ENCODE measurements around the gene C13orf42. TPM values are rescaled to one million over a fixed set of nuclear protein-coding genes. Genes with fewer than 3 reads are reported as not detected.

Gene C13orf42
- not detected for total RNA-seq

DNA sequence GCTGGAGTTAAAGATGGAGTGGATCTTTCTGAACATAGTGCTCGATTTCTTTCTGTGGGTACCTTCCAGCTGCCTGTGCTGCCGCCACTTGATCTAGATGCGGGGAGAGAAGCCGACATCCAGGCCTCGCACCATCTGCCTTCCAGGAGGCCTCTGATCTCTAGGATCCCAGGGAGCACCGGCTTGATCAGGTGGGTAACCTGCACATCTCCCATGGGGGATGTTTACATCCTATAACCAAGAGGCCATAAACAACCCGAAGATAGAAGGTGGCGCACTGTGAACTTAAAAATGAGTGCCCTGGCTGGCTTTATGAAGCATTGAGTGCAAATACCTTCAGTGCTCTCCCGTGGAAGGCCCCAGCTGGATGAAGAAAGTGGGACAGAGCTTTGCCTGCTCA is at the start of gene C13orf42:
TSS of gene C13orf42 (minus strand) at position 101 of the 400 bp plus-strand sequence. CDS start at position 36, 65 bp downstream.
- Mint-ChIP-seq H3K9me3 (ENCODE audit: insufficient read depth) (no peaks in the 10 kb centered on the region), H3K36me3 (ENCODE audit: low read depth) (no peaks in the 10 kb centered on the region), H3K4me3 (no peak within 1 kb of the TSS), H3K27me3 (ENCODE audit: low read depth) (peaks cover 9% of the 10 kb centered on the region), H3K4me1 (ENCODE audit: low read depth) (no peaks in the 10 kb centered on the region), H3K27ac (no peak within 1 kb of the TSS)
- ChIA-PET POLR2A (no interaction called here), CTCF (interaction anchor here (1.7 kb wide), 1 partner anchor 10 kb away, joined by 8 read pairs; no protein-coding TSS in a partner anchor)
- no peak for ATAC-seq
- DNase-seq: no peak

DNA sequence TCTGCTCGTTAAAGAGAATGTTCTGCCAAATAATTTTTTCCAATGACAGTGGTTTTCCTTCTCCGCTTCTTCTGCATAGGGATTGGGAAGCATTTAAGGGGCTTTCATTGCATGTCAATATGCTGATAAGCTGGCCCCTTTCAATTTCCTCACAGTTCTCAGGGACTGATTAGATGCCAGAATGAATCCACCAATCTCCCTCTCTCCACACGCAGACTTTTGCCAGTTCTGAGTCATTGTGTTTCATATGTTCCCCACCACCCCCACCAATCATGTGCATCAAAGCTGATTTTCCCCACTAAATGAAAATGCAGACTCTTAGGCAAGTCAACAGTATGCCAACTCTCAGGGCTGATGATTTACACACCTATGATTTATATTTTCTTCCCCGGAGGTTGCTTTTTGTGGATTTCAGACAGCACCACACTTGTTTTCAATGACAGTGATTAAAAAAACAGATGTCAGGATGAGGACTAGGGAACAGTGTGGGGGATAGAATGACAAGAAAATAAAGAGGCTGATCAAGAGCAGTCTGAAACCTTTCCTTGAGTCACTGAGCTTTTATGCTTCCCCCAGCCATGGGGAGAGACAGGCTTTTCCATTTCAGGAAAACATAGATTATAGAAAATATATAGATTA is 47.9 kb upstream of the C13orf42 start:
- no peak overlapping the region for H3K4me3 Mint-ChIP-seq
- no peaks in the 10 kb centered on the region for H3K4me1 Mint-ChIP-seq (ENCODE audit: low read depth)
- no peaks in the 10 kb centered on the region for H3K9me3 Mint-ChIP-seq (ENCODE audit: insufficient read depth)
- DNase-seq (no peak), ATAC-seq (no peak)
- H3K36me3 Mint-ChIP-seq (ENCODE audit: low read depth): no peaks in the 10 kb centered on the region
- H3K27ac Mint-ChIP-seq: no peak overlapping the region
- H3K27me3 Mint-ChIP-seq (ENCODE audit: low read depth): peaks cover 7% of the 10 kb centered on the region
- ChIA-PET POLR2A (no interaction called here), CTCF (no interaction called here)

DNA sequence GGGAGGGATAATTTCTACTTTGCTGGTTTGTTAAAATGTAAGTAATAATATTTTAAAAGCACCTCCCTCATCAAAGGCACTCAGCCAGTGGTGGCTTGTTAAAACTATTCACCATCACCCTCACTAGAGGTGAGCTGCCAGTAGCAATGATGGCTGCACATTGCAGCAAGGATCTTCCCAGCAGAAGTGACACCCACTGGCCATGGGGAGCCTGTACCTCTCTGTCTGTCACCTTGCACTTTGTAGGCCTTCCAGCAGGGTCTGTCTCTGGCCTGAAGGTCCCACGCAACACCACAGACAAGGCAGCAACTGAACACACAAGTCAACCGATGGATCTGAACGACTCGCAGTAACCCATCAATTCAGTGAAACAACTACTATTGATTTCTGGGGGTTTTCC is 47.3 kb upstream of the C13orf42 start:
- no peaks in the 10 kb centered on the region for H3K36me3 Mint-ChIP-seq (ENCODE audit: low read depth)
- no peaks in the 10 kb centered on the region for H3K9me3 Mint-ChIP-seq (ENCODE audit: insufficient read depth)
- ATAC-seq (no peak), DNase-seq (no peak)
- no peaks in the 10 kb centered on the region for H3K4me1 Mint-ChIP-seq (ENCODE audit: low read depth)
- POLR2A ChIA-PET: no interaction called here
- H3K27ac Mint-ChIP-seq: no peak overlapping the region
- CTCF ChIA-PET: no interaction called here
- peaks cover 7% of the 10 kb centered on the region for H3K27me3 Mint-ChIP-seq (ENCODE audit: low read depth)
- H3K4me3 Mint-ChIP-seq: no peak overlapping the region

DNA sequence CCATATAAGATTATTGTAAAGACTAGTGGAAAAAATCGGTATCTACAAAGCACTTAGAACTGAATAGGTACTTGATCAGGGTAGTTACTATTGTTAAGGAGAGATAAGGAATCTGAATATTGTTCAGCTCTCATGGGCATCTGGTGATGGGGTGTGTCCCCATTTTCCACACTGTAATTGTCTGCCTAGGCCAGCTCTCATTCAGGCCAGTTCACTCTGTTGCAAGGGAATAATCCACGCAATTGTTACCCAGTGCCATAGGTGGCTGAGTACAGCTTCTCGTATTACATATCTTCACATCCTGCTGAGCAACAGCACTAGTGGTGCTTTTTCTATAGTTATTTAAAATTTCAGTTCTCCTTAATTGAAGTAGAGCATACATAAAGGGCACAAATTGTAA is 45.6 kb upstream of the C13orf42 start:
- no peaks in the 10 kb centered on the region for H3K4me1 Mint-ChIP-seq (ENCODE audit: low read depth)
- no peaks in the 10 kb centered on the region for H3K9me3 Mint-ChIP-seq (ENCODE audit: insufficient read depth)
- ATAC-seq: no peak
- H3K27ac Mint-ChIP-seq: no peak overlapping the region
- DNase-seq: no peak
- ChIA-PET CTCF (interaction anchor here (1.5 to 1.6 kb wide), 2 partner anchors 31 to 130 kb away, joined by 4 to 6 read pairs; no protein-coding TSS in a partner anchor), POLR2A (no interaction called here)
- H3K4me3 Mint-ChIP-seq: no peak overlapping the region
- no peaks in the 10 kb centered on the region for H3K36me3 Mint-ChIP-seq (ENCODE audit: low read depth)
- peaks cover 9% of the 10 kb centered on the region for H3K27me3 Mint-ChIP-seq (ENCODE audit: low read depth)

DNA sequence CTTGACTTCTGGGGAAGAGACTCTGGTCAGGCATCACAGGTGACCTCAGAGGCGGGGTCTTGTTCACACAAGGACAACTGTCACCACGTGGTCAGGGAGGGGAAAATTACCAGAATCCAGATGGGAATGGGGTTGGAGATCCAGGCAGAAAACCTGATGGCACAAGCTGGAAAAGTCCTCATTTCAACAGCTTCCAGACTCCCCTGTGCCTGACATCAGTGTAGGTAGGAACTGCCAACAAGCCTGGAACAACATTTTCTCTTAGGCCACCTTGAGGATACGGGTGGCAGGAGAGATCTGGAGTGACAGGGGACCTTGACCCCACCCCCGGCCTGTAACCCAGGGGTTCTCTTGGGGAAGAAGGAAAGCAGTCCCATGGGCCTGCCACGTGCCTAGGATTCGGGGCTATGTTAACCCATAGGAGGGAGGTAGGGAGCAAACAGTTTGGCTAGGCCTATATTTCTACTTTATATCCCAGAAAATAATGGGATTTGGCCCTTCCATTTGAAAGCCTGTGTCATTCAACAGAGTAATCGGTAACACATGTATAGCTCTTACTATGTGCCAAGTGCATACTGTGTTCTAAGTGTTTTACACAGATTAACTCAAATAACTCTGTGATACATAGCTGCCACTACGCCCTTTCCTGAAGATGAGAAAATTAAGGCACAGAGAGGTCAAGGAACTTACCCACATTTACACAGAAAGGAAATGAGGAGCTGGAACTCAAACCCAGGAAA is 44.9 kb upstream of the C13orf42 start:
- Mint-ChIP-seq H3K27me3 (ENCODE audit: low read depth) (peaks cover 10% of the 10 kb centered on the region), H3K9me3 (ENCODE audit: insufficient read depth) (no peaks in the 10 kb centered on the region), H3K27ac (no peak overlapping the region), H3K36me3 (ENCODE audit: low read depth) (no peaks in the 10 kb centered on the region), H3K4me3 (no peak overlapping the region), H3K4me1 (ENCODE audit: low read depth) (no peaks in the 10 kb centered on the region)
- CTCF ChIA-PET: interaction anchor here (1.5 to 1.6 kb wide), 2 partner anchors 30 to 131 kb away, joined by 4 to 6 read pairs; no protein-coding TSS in a partner anchor
- ATAC-seq (no peak), DNase-seq (no peak)
- POLR2A ChIA-PET: interaction anchor here (0.5 kb wide), 1 partner anchor 1041 kb away, joined by 3 read pairs; no protein-coding TSS in a partner anchor

DNA sequence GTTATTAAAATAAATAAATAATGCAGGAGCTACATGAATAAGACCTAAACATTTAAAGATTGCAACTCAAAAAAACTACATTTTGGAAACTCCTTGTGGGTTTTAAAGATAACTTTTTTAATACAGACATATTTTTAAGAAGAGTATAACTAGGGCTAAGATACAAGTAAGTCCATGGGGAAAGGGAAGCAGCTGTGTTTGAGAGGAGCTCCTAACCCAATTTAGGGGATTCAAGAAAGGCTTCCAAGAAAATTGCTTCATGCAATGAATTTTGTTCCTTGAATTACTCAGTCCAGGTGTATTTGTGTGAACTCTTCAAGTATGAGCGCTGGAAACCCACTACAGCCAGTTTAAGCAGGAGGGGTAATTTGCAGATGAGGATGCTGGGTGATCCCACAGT is 44.1 kb upstream of the C13orf42 start:
- CTCF ChIA-PET: interaction anchor here (0.8 kb wide), 1 partner anchor 30 kb away, joined by 3 read pairs; no protein-coding TSS in a partner anchor
- H3K4me1 Mint-ChIP-seq (ENCODE audit: low read depth): no peaks in the 10 kb centered on the region

DNA sequence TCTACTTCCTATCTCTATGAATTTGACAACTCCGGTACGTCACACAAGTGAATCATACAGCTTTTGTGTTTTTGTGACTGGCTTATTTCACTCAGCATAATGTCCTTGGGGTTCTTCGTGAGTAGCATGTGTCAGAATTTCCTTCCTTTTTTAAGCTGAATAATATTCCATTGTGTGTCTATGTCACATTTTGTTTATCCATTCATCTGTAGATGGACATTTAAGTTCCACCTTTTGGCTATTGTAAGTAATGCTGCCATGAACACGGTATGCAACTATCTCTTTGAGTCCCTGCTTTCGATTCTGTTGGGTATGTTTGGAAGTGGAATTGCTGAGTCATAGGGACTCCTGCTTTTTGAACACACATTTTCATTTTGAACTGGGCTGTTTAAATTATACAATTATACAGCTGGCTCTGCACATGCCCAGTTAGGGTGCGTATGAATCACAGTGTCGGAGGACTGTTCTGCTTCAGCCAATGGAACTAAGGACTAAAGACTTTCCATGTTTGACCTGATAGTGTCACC is 43.0 kb upstream of the C13orf42 start:
- DNase-seq (no peak), ATAC-seq (no peak)
- peaks cover 12% of the 10 kb centered on the region for H3K27me3 Mint-ChIP-seq (ENCODE audit: low read depth)
- no peak overlapping the region for H3K27ac Mint-ChIP-seq
- H3K9me3 Mint-ChIP-seq (ENCODE audit: insufficient read depth): no peaks in the 10 kb centered on the region
- CTCF ChIA-PET: no interaction called here
- H3K4me1 Mint-ChIP-seq (ENCODE audit: low read depth): no peaks in the 10 kb centered on the region
- no peaks in the 10 kb centered on the region for H3K36me3 Mint-ChIP-seq (ENCODE audit: low read depth)
- POLR2A ChIA-PET: no interaction called here
- no peak overlapping the region for H3K4me3 Mint-ChIP-seq

More for the DNA sequence above, 44.1 kb upstream of the C13orf42 start:
- H3K36me3 Mint-ChIP-seq (ENCODE audit: low read depth): no peaks in the 10 kb centered on the region
- H3K9me3 Mint-ChIP-seq (ENCODE audit: insufficient read depth): no peaks in the 10 kb centered on the region
- H3K27me3 Mint-ChIP-seq (ENCODE audit: low read depth): peaks cover 13% of the 10 kb centered on the region
- ATAC-seq (no peak), DNase-seq (no peak)
- no peak overlapping the region for H3K4me3 Mint-ChIP-seq
- H3K27ac Mint-ChIP-seq: no peak overlapping the region
- POLR2A ChIA-PET: no interaction called here

DNA sequence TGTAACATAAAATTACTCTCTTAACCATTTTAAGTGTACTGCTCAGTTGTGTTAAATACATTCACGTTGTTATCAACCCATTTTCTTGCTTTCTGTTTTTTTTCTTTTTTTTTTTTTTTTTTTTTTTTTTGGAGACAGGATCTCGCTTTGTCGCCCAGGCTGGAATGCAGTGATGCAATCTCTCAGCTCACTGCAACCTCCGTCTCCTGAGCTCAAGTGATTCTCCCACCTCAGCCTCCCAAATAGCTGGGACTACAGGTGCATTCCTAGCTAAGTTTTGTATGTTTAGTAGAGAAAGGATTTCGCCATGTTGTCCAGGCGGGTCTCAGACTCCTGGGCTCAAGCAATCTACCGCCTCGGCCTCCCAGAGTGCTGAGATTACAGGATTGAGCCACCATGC is 42.5 kb upstream of the C13orf42 start:
- no peaks in the 10 kb centered on the region for H3K36me3 Mint-ChIP-seq (ENCODE audit: low read depth)
- no peaks in the 10 kb centered on the region for H3K4me1 Mint-ChIP-seq (ENCODE audit: low read depth)
- ATAC-seq: no peak
- DNase-seq: no peak
- POLR2A ChIA-PET: no interaction called here
- H3K9me3 Mint-ChIP-seq (ENCODE audit: insufficient read depth): no peaks in the 10 kb centered on the region
- CTCF ChIA-PET: interaction anchor here (0.7 kb wide), 1 partner anchor 133 kb away, joined by 3 read pairs; no protein-coding TSS in a partner anchor
- no peak overlapping the region for H3K4me3 Mint-ChIP-seq
- peaks cover 9% of the 10 kb centered on the region for H3K27me3 Mint-ChIP-seq (ENCODE audit: low read depth)
- no peak overlapping the region for H3K27ac Mint-ChIP-seq

DNA sequence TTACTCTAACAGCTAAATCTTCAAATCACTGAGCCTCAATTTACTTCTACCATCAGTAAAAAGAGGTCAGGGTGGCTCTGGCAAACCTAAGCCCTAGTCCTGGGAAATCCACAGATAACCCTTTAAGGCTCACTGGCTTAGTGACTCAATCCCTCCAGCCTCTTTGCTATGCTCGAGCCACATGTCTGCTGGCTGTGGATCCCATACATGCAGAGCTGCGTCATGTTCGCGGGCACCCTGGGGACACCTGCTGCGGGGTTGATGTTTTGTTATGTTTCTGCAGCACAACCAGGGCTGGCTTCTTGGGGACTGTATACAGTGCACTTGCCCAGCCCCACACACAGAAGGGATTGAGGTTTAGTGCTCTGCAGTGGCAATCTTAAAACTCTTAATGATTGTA is 41.6 kb upstream of the C13orf42 start:
- H3K27me3 Mint-ChIP-seq (ENCODE audit: low read depth): peaks cover 9% of the 10 kb centered on the region
- no peak for DNase-seq
- POLR2A ChIA-PET: no interaction called here
- H3K36me3 Mint-ChIP-seq (ENCODE audit: low read depth): no peaks in the 10 kb centered on the region
- no peaks in the 10 kb centered on the region for H3K4me1 Mint-ChIP-seq (ENCODE audit: low read depth)
- H3K9me3 Mint-ChIP-seq (ENCODE audit: insufficient read depth): no peaks in the 10 kb centered on the region
- H3K27ac Mint-ChIP-seq: no peak overlapping the region
- no peak for ATAC-seq
- CTCF ChIA-PET: interaction anchor here (5.1 kb wide), 1 partner anchor 133 kb away, joined by 23 read pairs; no protein-coding TSS in a partner anchor
- no peak overlapping the region for H3K4me3 Mint-ChIP-seq

DNA sequence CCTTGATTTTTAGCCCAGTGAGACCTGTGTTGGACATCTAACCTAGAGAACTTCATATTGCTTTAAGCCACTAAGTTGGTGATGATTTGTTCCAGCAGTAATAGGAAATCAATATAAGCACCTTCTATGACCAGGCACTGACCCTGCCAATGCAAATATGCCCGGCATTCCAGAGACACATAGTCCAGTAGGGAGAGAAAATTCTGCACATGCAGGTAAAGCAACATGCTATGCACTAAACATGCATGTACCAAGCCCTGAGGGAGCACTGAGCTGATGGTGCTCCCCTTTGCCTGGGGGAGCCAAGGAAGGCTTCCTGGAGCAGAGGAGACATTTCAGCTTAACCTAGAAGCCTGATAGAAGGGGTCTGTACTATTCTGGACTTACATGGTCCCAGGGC is 40.4 kb upstream of the C13orf42 start:
- Mint-ChIP-seq H3K27ac (no peak overlapping the region), H3K4me1 (ENCODE audit: low read depth) (no peaks in the 10 kb centered on the region), H3K9me3 (ENCODE audit: insufficient read depth) (no peaks in the 10 kb centered on the region), H3K36me3 (ENCODE audit: low read depth) (no peaks in the 10 kb centered on the region), H3K27me3 (ENCODE audit: low read depth) (peaks cover 9% of the 10 kb centered on the region), H3K4me3 (no peak overlapping the region)
- ATAC-seq (no peak), DNase-seq (no peak)
- CTCF ChIA-PET: interaction anchor here (1.9 to 5.1 kb wide), 2 partner anchors 26 to 135 kb away, joined by 5 to 23 read pairs; no protein-coding TSS in a partner anchor
- POLR2A ChIA-PET: no interaction called here

DNA sequence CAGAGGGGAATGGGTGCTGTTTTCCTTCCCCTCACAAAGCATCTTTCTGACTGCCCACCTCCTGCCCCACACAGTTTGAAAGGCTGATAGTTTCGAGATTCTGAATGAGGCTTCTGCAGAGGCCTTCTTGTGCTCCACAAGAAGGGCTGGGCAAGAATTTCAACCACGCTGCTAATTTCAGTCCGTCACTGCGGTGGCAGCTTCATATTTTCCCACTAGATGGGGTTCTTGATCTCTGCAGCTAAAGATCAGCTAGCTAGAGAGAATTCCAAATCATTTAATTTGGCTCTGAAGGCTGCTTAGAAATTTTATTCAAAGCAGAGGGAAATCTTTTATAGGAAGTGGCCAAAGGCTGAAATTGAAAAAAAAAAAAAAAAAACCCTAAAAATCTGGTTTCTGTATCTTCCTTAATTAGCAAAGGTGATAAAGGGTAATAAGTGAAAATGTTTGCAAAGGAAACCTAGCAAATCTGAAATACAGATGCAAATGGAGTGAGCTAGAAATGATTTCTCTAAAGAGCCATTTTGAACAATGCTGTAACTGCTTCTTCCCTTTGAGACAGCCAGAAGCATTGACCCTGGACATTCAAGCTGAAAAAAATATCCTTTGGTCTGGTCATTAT is 38.0 kb upstream of the C13orf42 start:
- no peaks in the 10 kb centered on the region for H3K36me3 Mint-ChIP-seq (ENCODE audit: low read depth)
- no peak for DNase-seq
- no peaks in the 10 kb centered on the region for H3K9me3 Mint-ChIP-seq (ENCODE audit: insufficient read depth)
- H3K27me3 Mint-ChIP-seq (ENCODE audit: low read depth): peaks cover 13% of the 10 kb centered on the region
- H3K27ac Mint-ChIP-seq: no peak overlapping the region
- ChIA-PET POLR2A (interaction anchor here (0.6 kb wide), 1 partner anchor 149 kb away, joined by 3 read pairs; no protein-coding TSS in a partner anchor), CTCF (interaction anchor here (5.1 kb wide), 1 partner anchor 137 kb away, joined by 23 read pairs; no protein-coding TSS in a partner anchor)
- no peaks in the 10 kb centered on the region for H3K4me1 Mint-ChIP-seq (ENCODE audit: low read depth)
- H3K4me3 Mint-ChIP-seq: no peak overlapping the region
- no peak for ATAC-seq

Measured in activated CD8-positive, alpha-beta T cell treated with anti-CD3 and anti-CD28 coated beads, Interleukin-2, amount 10 ng/mL, durations not matched to agents 7 days and 5 days (primary cell).